Measurements from ENCODE around the gene YAE1.

DNA sequence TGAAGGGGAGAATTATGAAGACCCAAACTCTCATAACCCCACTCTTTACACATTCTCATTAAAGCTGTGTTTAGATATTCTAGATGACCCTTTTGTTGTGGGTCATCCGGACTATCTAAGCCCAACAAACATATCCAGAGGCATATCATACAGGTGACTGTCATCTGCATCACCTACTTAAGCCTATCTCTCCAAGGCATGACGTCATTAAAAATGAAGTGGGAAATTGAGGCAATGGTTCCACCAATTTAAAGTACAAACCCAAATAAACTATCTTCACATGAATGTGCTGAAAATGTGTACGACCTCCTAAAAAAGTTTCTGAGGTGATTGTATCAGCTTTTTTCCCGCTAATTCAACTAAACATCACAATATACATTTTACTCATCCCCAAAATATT is 52.7 kb downstream of the YAE1 start:
- TF ChIP-seq EZH2 (IDR thresholded peaks at IDR 0.05; ENCODE audit: borderline replicate concordance): no peak
- TF ChIP-seq, protein P1, sequence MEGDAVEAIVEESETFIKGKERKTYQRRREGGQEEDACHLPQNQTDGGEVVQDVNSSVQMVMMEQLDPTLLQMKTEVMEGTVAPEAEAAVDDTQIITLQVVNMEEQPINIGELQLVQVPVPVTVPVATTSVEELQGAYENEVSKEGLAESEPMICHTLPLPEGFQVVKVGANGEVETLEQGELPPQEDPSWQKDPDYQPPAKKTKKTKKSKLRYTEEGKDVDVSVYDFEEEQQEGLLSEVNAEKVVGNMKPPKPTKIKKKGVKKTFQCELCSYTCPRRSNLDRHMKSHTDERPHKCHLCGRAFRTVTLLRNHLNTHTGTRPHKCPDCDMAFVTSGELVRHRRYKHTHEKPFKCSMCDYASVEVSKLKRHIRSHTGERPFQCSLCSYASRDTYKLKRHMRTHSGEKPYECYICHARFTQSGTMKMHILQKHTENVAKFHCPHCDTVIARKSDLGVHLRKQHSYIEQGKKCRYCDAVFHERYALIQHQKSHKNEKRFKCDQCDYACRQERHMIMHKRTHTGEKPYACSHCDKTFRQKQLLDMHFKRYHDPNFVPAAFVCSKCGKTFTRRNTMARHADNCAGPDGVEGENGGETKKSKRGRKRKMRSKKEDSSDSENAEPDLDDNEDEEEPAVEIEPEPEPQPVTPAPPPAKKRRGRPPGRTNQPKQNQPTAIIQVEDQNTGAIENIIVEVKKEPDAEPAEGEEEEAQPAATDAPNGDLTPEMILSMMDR (IDR thresholded peaks at IDR 0.05; ENCODE audit: poor library complexity): no peak
